ENCODE measurements around the gene SLC16A6.
A peak's percentile ranks its signal among the peaks of the same experiment; 100 is the strongest.

Gene SLC16A6

GRCh38 chr17:68302066-68302564 lies 11.2 kb upstream of the SLC16A6 start:
- peak; percentile 4 for TF ChIP-seq CTCF (conservative IDR thresholded peaks at IDR 0.05; ENCODE audit: low read depth, low read length)
- peak; percentile 96 for DNase-seq (ENCODE audit: low read depth)

GRCh38 chr17:68301438-68301959 lies 10.6 kb upstream of the SLC16A6 start:
- no peak for TF ChIP-seq CTCF (conservative IDR thresholded peaks at IDR 0.05; ENCODE audit: low read depth, low read length)
- DNase-seq (ENCODE audit: low read depth): peak; percentile 9
- H3K4me3 ChIP-seq (ENCODE audit: low read depth, low read length): no peak overlapping the region

More at GRCh38 chr17:68302066-68302564, 11.2 kb upstream of the SLC16A6 start:
- H3K4me3 ChIP-seq (ENCODE audit: low read depth, low read length): no peak overlapping the region

- no peak for TF ChIP-seq CTCF (conservative IDR thresholded peaks at IDR 0.05; ENCODE audit: low read depth, low read length)
- DNase-seq (ENCODE audit: low read depth): no peak
- no peak overlapping the region for H3K4me3 ChIP-seq (ENCODE audit: low read depth, low read length)
Measured at GRCh38 chr17:68299817-68300216, 8.9 kb upstream of the SLC16A6 start.

- TF ChIP-seq CTCF (conservative IDR thresholded peaks at IDR 0.05; ENCODE audit: low read depth, low read length): no peak
- DNase-seq (ENCODE audit: low read depth): no peak
- no peak overlapping the region for H3K4me3 ChIP-seq (ENCODE audit: low read depth, low read length)
Measured at GRCh38 chr17:68298601-68299000, 7.7 kb upstream of the SLC16A6 start.

GRCh38 chr17:68297195-68297594 lies 6.3 kb upstream of the SLC16A6 start:
- no peak overlapping the region for H3K4me3 ChIP-seq (ENCODE audit: low read depth, low read length)
- no peak for TF ChIP-seq CTCF (conservative IDR thresholded peaks at IDR 0.05; ENCODE audit: low read depth, low read length)
- no peak for DNase-seq (ENCODE audit: low read depth)

- no peak for DNase-seq (ENCODE audit: low read depth)
- TF ChIP-seq CTCF (conservative IDR thresholded peaks at IDR 0.05; ENCODE audit: low read depth, low read length): no peak
- H3K4me3 ChIP-seq (ENCODE audit: low read depth, low read length): no peak overlapping the region
Measured at GRCh38 chr17:68296217-68297191, 5.6 kb upstream of the SLC16A6 start.
